ENCODE results near the gene TNFAIP8L3.

Gene TNFAIP8L3

DNA sequence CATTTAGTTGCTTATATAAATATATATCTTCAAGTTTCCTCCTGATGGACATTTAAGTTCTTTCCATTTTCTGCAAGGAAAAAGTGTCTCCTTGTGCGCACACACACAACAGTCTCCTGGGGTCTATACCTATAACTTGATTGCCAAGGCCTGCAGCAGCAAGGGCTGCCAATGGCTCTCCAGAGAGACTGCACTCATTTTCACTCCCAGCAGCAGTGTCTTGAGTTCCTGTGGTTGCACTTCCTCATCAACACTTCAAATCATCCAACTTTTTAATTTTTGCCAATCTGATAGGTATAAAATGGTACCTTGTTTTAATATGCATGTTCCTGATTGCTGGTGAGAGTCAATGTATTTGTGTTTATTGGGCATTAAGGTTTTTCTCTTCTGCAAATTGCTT, 23.1 kb downstream of the TNFAIP8L3 start:
- TF ChIP-seq, protein P1, sequence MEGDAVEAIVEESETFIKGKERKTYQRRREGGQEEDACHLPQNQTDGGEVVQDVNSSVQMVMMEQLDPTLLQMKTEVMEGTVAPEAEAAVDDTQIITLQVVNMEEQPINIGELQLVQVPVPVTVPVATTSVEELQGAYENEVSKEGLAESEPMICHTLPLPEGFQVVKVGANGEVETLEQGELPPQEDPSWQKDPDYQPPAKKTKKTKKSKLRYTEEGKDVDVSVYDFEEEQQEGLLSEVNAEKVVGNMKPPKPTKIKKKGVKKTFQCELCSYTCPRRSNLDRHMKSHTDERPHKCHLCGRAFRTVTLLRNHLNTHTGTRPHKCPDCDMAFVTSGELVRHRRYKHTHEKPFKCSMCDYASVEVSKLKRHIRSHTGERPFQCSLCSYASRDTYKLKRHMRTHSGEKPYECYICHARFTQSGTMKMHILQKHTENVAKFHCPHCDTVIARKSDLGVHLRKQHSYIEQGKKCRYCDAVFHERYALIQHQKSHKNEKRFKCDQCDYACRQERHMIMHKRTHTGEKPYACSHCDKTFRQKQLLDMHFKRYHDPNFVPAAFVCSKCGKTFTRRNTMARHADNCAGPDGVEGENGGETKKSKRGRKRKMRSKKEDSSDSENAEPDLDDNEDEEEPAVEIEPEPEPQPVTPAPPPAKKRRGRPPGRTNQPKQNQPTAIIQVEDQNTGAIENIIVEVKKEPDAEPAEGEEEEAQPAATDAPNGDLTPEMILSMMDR (IDR thresholded peaks at IDR 0.05; ENCODE audit: insufficient read depth, low read length, poor library complexity, severe bottlenecking), result no peak
- no peak for TF ChIP-seq EZH2phosphoT487 (conservative IDR thresholded peaks at IDR 0.05; ENCODE audit: low read length)
- Histone ChIP-seq H3K4me2 (ENCODE audit: low read depth, low read length, poor library complexity, severe bottlenecking) (no peak overlapping the region), H3K27ac (ENCODE audit: low read depth, low read length) (no peak overlapping the region), H3K9ac (ENCODE audit: low read length) (no peak overlapping the region), H3K27me3 (ENCODE audit: low read length) (no peaks in the 10 kb centered on the region), H3K4me3 (ENCODE audit: insufficient read depth, low read length, poor library complexity, severe bottlenecking) (no peak overlapping the region), H3F3A (ENCODE audit: insufficient read depth) (no peaks in the 10 kb centered on the region), H3K36me3 (ENCODE audit: low read length) (no peaks in the 10 kb centered on the region), H4K20me1 (ENCODE audit: low read depth, low read length) (no peaks in the 10 kb centered on the region), H3K79me2 (ENCODE audit: insufficient read depth, low read length) (no peaks in the 10 kb centered on the region), H2AFZ (ENCODE audit: low read depth, low read length, severe bottlenecking) (no peak overlapping the region), H3K9me2 (replicated peaks; ENCODE audit: insufficient read depth, low read length) (no peaks in the 10 kb centered on the region), H3K9me3 (ENCODE audit: insufficient read depth, low read length) (no peaks in the 10 kb centered on the region)

DNA sequence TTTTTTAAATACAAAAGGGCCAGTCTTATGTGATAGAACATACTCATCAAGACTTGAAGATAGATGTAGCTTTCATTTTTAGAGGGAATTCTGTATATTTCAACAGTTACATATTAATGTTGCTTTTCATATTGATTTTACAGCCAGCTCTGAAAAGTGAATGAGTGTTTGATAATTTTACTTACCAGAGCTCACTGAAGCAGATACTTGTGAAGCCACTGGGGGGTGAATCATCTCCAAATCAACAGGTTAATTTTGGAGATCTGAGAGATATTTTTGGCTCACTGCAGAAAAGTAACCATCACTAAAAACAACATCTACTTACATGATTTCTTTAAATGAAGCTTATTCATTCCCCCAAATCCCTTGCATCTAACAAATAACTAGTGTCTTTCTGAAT, 24.7 kb downstream of the TNFAIP8L3 start:
- H3K9ac ChIP-seq (ENCODE audit: low read length), result no peak overlapping the region
- H3K79me2 ChIP-seq (ENCODE audit: insufficient read depth, low read length), result no peaks in the 10 kb centered on the region
- no peaks in the 10 kb centered on the region for H3K36me3 ChIP-seq (ENCODE audit: low read length)
- no peaks in the 10 kb centered on the region for H3F3A ChIP-seq (ENCODE audit: insufficient read depth)
- no peak overlapping the region for H3K27ac ChIP-seq (ENCODE audit: low read depth, low read length)
- H3K4me3 ChIP-seq (ENCODE audit: insufficient read depth, low read length, poor library complexity, severe bottlenecking), result no peak overlapping the region
- H3K9me2 ChIP-seq (replicated peaks; ENCODE audit: insufficient read depth, low read length), result no peaks in the 10 kb centered on the region
- no peaks in the 10 kb centered on the region for H3K9me3 ChIP-seq (ENCODE audit: insufficient read depth, low read length)
- TF ChIP-seq EZH2phosphoT487 (conservative IDR thresholded peaks at IDR 0.05; ENCODE audit: low read length), result no peak
- TF ChIP-seq, protein P1 (IDR thresholded peaks at IDR 0.05; ENCODE audit: insufficient read depth, low read length, poor library complexity, severe bottlenecking), result no peak
- H3K4me2 ChIP-seq (ENCODE audit: low read depth, low read length, poor library complexity, severe bottlenecking), result no peak overlapping the region
- H4K20me1 ChIP-seq (ENCODE audit: low read depth, low read length), result no peaks in the 10 kb centered on the region
- H2AFZ ChIP-seq (ENCODE audit: low read depth, low read length, severe bottlenecking), result no peak overlapping the region
- no peaks in the 10 kb centered on the region for H3K27me3 ChIP-seq (ENCODE audit: low read length)

DNA sequence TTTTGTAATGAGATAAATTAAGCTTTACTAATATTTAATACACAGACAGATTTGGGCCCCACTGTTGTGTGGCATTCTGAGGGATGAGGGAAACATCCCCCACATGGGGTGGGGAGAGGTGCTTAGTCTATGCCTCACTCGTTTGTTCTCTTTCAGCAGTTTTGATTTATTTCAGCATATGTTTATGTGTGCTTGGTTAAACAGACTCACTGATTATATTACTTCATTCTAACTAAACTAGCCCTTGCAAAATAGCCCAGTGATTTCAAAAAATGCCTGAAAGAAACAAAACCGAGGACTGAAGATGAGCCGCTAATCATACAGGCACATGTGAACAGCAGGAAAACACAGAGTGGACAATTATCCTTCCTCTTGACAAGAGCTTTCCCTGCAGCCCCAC, 27.2 kb downstream of the TNFAIP8L3 start:
- no peaks in the 10 kb centered on the region for H4K20me1 ChIP-seq (ENCODE audit: low read depth, low read length)
- no peaks in the 10 kb centered on the region for H3K9me3 ChIP-seq (ENCODE audit: insufficient read depth, low read length)
- H3K36me3 ChIP-seq (ENCODE audit: low read length), result no peaks in the 10 kb centered on the region
- H3F3A ChIP-seq (ENCODE audit: insufficient read depth), result no peaks in the 10 kb centered on the region
- TF ChIP-seq EZH2phosphoT487 (conservative IDR thresholded peaks at IDR 0.05; ENCODE audit: low read length), result no peak
- no peak overlapping the region for H3K4me3 ChIP-seq (ENCODE audit: insufficient read depth, low read length, poor library complexity, severe bottlenecking)
- no peak overlapping the region for H3K9ac ChIP-seq (ENCODE audit: low read length)
- H3K27ac ChIP-seq (ENCODE audit: low read depth, low read length), result no peak overlapping the region
- H2AFZ ChIP-seq (ENCODE audit: low read depth, low read length, severe bottlenecking), result no peak overlapping the region
- no peaks in the 10 kb centered on the region for H3K27me3 ChIP-seq (ENCODE audit: low read length)
- H3K79me2 ChIP-seq (ENCODE audit: insufficient read depth, low read length), result no peaks in the 10 kb centered on the region
- H3K4me2 ChIP-seq (ENCODE audit: low read depth, low read length, poor library complexity, severe bottlenecking), result no peak overlapping the region
- no peaks in the 10 kb centered on the region for H3K9me2 ChIP-seq (replicated peaks; ENCODE audit: insufficient read depth, low read length)

DNA sequence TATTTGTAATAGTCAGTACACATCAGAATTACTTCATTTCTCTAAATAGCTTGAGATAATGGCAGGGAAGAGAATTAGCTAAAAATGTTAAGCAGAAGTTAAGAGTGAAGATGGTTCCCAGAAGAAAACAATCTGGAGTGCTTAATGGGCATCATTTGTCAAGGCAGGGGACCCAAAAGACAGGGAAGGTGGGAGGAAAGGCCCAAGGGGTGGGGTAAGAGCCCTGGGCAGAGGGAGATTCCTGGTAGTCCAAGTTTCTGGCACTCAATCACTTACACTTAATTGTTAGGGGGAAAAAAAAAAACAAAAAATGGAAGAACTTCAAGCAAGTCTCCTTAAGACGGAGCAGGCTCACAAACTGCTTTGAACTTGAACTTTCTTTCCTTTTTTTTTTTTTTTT, 28.9 kb downstream of the TNFAIP8L3 start:
- H3K9me2 ChIP-seq (replicated peaks; ENCODE audit: insufficient read depth, low read length), result no peaks in the 10 kb centered on the region
- H3K79me2 ChIP-seq (ENCODE audit: insufficient read depth, low read length), result no peaks in the 10 kb centered on the region
- TF ChIP-seq, protein P1 (IDR thresholded peaks at IDR 0.05; ENCODE audit: insufficient read depth, low read length, poor library complexity, severe bottlenecking), result no peak
- no peak overlapping the region for H2AFZ ChIP-seq (ENCODE audit: low read depth, low read length, severe bottlenecking)
- H3F3A ChIP-seq (ENCODE audit: insufficient read depth), result no peaks in the 10 kb centered on the region
- no peaks in the 10 kb centered on the region for H4K20me1 ChIP-seq (ENCODE audit: low read depth, low read length)
- H3K27ac ChIP-seq (ENCODE audit: low read depth, low read length), result no peak overlapping the region
- no peaks in the 10 kb centered on the region for H3K36me3 ChIP-seq (ENCODE audit: low read length)
- H3K9ac ChIP-seq (ENCODE audit: low read length), result no peak overlapping the region
- H3K4me2 ChIP-seq (ENCODE audit: low read depth, low read length, poor library complexity, severe bottlenecking), result no peak overlapping the region
- no peak overlapping the region for H3K4me3 ChIP-seq (ENCODE audit: insufficient read depth, low read length, poor library complexity, severe bottlenecking)
- H3K27me3 ChIP-seq (ENCODE audit: low read length), result no peaks in the 10 kb centered on the region
- no peaks in the 10 kb centered on the region for H3K9me3 ChIP-seq (ENCODE audit: insufficient read depth, low read length)

Measured in SU-DHL-6 (cell line).